WTC11 (cell line): ENCODE data around the gene LNX2. TPM values are rescaled to one million over a fixed set of nuclear protein-coding genes. Genes with fewer than 3 reads are reported as not detected.

Source experiments
- ATAC-seq: fragments of 200-7000 bp; cut with Tn5 transposase; 2 replicates; pipeline ENCODE4 v1.10.0; 2021; ENCODE audit warnings: mild to moderate bottlenecking, moderate library complexity
- CTCF ChIA-PET: fragments of 300-600 bp; sonication (Branson Sonifier 250); formaldehyde crosslinking; loops from one replicate; lab custom pipeline; 2021; ENCODE audit warnings: antibody characterized with exemption; lab: Charles Lee
- POLR2A ChIA-PET: fragments of 350-600 bp; sonication (Branson Sonifier 250); formaldehyde crosslinking; loops from one replicate; lab custom pipeline; 2021; ENCODE audit warnings: antibody characterized with exemption; lab: Charles Lee
- DNase-seq: peaks from one replicate; pipeline ENCODE4 v3.0.0; 2021; ENCODE audit warnings: low spot score
- H3K27ac Mint-ChIP-seq: 2 replicates; pipeline ENCODE4 v1.8.0; 2021; ENCODE audit warnings: mixed read lengths
- H3K27me3 Mint-ChIP-seq: 2 replicates; pipeline ENCODE4 v1.8.0; 2021; ENCODE audit warnings: low read depth, mild to moderate bottlenecking, moderate library complexity, mixed read lengths
- H3K36me3 Mint-ChIP-seq: 2 replicates; pipeline ENCODE4 v1.8.0; 2021; ENCODE audit warnings: mixed read lengths
- H3K4me1 Mint-ChIP-seq: 2 replicates; pipeline ENCODE4 v1.8.0; 2022; ENCODE audit warnings: mixed read lengths
- H3K4me3 Mint-ChIP-seq: 2 replicates; pipeline ENCODE4 v1.8.0; 2021; ENCODE audit warnings: mild to moderate bottlenecking, moderate library complexity, mixed read lengths
- H3K9me3 Mint-ChIP-seq: 2 replicates; pipeline ENCODE4 v1.8.0; 2021; ENCODE audit warnings: mixed read lengths
- CBFB ChIP-seq: sonication (generic); formaldehyde crosslinking; IDR thresholded peaks from 2 replicates; pipeline ENCODE4 v1.8.1; 2022; ENCODE audit warnings: mild to moderate bottlenecking, low read depth, missing genetic modification reagents
- E2F1 ChIP-seq: sonication (generic); formaldehyde crosslinking; IDR thresholded peaks from 2 replicates; pipeline ENCODE4 v1.8.0; 2022; ENCODE audit warnings: mild to moderate bottlenecking, missing genetic modification reagents
- ELF4 ChIP-seq: sonication (generic); formaldehyde crosslinking; IDR thresholded peaks from 2 replicates; pipeline ENCODE4 v1.8.1; 2022; ENCODE audit warnings: low read depth, mild to moderate bottlenecking, moderate library complexity, missing genetic modification reagents
- FOXP4 ChIP-seq: sonication (generic); formaldehyde crosslinking; IDR thresholded peaks from 2 replicates; pipeline ENCODE4 v1.8.0; 2022; ENCODE audit warnings: mild to moderate bottlenecking, missing genetic modification reagents
- GABPB1 ChIP-seq: sonication (generic); formaldehyde crosslinking; IDR thresholded peaks from 2 replicates; pipeline ENCODE4 v1.8.1; 2023; ENCODE audit warnings: mild to moderate bottlenecking, missing genetic modification reagents
- GTF2I ChIP-seq: fragments of 250-450 bp; sonication (Bioruptor Pico); conservative IDR thresholded peaks from 2 replicates; pipeline ENCODE4 v1.4.0; 2021; ENCODE audit warnings: mild to moderate bottlenecking
- MAX ChIP-seq: sonication (generic); formaldehyde crosslinking; IDR thresholded peaks from 2 replicates; pipeline ENCODE4 v1.8.0; 2022; ENCODE audit warnings: mild to moderate bottlenecking, missing genetic modification reagents
- MXD4 ChIP-seq: fragments of 250-450 bp; sonication (Bioruptor Pico); IDR thresholded peaks from 2 replicates; pipeline ENCODE4 v1.8.0; 2021; ENCODE audit warnings: mild to moderate bottlenecking, moderate library complexity, borderline replicate concordance
- NFATC4 ChIP-seq: fragments of 250-450 bp; sonication (Bioruptor Pico); IDR thresholded peaks from 2 replicates; pipeline ENCODE4 v1.9.0; 2021; ENCODE audit warnings: mild to moderate bottlenecking
- PRRX2 ChIP-seq: fragments of 250-450 bp; sonication (Bioruptor Pico); IDR thresholded peaks from 2 replicates; pipeline ENCODE4 v1.8.0; 2021; ENCODE audit warnings: mild to moderate bottlenecking
- SMAD3 ChIP-seq: sonication (generic); formaldehyde crosslinking; IDR thresholded peaks from 2 replicates; pipeline ENCODE4 v1.8.0; 2022; ENCODE audit warnings: missing genetic modification reagents, mild to moderate bottlenecking, borderline replicate concordance
- SMAD4 ChIP-seq: sonication (generic); formaldehyde crosslinking; IDR thresholded peaks from 2 replicates; pipeline ENCODE4 v1.8.0; 2022; ENCODE audit warnings: mild to moderate bottlenecking, missing genetic modification reagents
- STAT6 ChIP-seq: sonication (generic); formaldehyde crosslinking; conservative IDR thresholded peaks from 2 replicates; pipeline ENCODE4 v1.8.1; 2023; ENCODE audit warnings: mild to moderate bottlenecking, low read depth, missing genetic modification reagents, moderate library complexity
- TCF7 ChIP-seq: sonication (generic); formaldehyde crosslinking; IDR thresholded peaks from 2 replicates; pipeline ENCODE4 v1.8.0; 2022; ENCODE audit warnings: mild to moderate bottlenecking, low read depth, missing genetic modification reagents, moderate library complexity
- TEAD4 ChIP-seq: sonication (generic); formaldehyde crosslinking; IDR thresholded peaks from 2 replicates; pipeline ENCODE4 v1.8.0; 2022; ENCODE audit warnings: mild to moderate bottlenecking, missing genetic modification reagents
- TP53 ChIP-seq: sonication (generic); formaldehyde crosslinking; IDR thresholded peaks from 2 replicates; pipeline ENCODE4 v1.8.1; 2023; ENCODE audit warnings: mild to moderate bottlenecking, missing genetic modification reagents
- ZNF232 ChIP-seq: sonication (generic); formaldehyde crosslinking; IDR thresholded peaks from 2 replicates; pipeline ENCODE4 v1.8.0; 2022; ENCODE audit warnings: mild to moderate bottlenecking, missing genetic modification reagents
- ZNF263 ChIP-seq: sonication (generic); formaldehyde crosslinking; IDR thresholded peaks from 2 replicates; pipeline ENCODE4 v1.8.1; 2022; ENCODE audit warnings: low read depth, mild to moderate bottlenecking, moderate library complexity, missing genetic modification reagents
- ZNF416 ChIP-seq: fragments of 250-450 bp; sonication (Bioruptor Pico); IDR thresholded peaks from 2 replicates; pipeline ENCODE4 v1.9.0; 2021; ENCODE audit warnings: mild to moderate bottlenecking, inconsistent platforms
- ZNF425 ChIP-seq: fragments of 250-450 bp; sonication (Bioruptor Pico); conservative IDR thresholded peaks from 2 replicates; pipeline ENCODE4 v1.9.0; 2021; ENCODE audit warnings: mild to moderate bottlenecking
- ZNF671 ChIP-seq: fragments of 250-450 bp; sonication (Bioruptor Pico); IDR thresholded peaks from 2 replicates; pipeline ENCODE4 v1.8.0; 2021; ENCODE audit warnings: mild to moderate bottlenecking
- total RNA-seq: library from RNA; stranded (reverse); gene quantifications from 3 replicates; pipeline ENCODE4 v1.2.3, GENCODE V29; 2021

The LNX2 gene
- total RNA-seq, 1 experiment from 2014 or later = 10.1 TPM

- TF ChIP-seq SMAD3 (CRISPR knock-in tag) (no peak), ZNF232 (CRISPR knock-in tag) (no peak), TCF7 (CRISPR knock-in tag) (no peak), FOXP4 (CRISPR knock-in tag) (no peak), TEAD4 (CRISPR knock-in tag) (no peak), GABPB1 (CRISPR knock-in tag) (no peak)
These were observed 70.8 kb downstream of the LNX2 start (continued) for GRCh38 chr13:27549406-27549981.

- no peak overlapping the region for H3K4me3 Mint-ChIP-seq
- no peaks in the 10 kb centered on the region for H3K9me3 Mint-ChIP-seq
- ChIA-PET CTCF (interaction anchor here (2.2 kb wide), 1 partner anchor 9 kb away, joined by 13 read pairs; no protein-coding TSS in a partner anchor), POLR2A (no interaction called here)
- peaks cover 7% of the 10 kb centered on the region for H3K36me3 Mint-ChIP-seq
- peaks cover 11% of the 10 kb centered on the region for H3K4me1 Mint-ChIP-seq
- no peak overlapping the region for H3K27ac Mint-ChIP-seq
- no peaks in the 10 kb centered on the region for H3K27me3 Mint-ChIP-seq
- no peak for TF ChIP-seq PRRX2
- TF ChIP-seq CBFB (CRISPR knock-in tag) = no peak
- TF ChIP-seq NFATC4 (CRISPR knock-in tag) = no peak
- no peak for TF ChIP-seq ZNF232 (CRISPR knock-in tag)
- TF ChIP-seq TP53 (CRISPR knock-in tag) = no peak
- no peak for TF ChIP-seq STAT6 (CRISPR knock-in tag)
- no peak for TF ChIP-seq E2F1 (CRISPR knock-in tag)
- no peak for TF ChIP-seq GABPB1 (CRISPR knock-in tag)
- no peak for TF ChIP-seq MAX (CRISPR knock-in tag)
- no peak for TF ChIP-seq MXD4
- TF ChIP-seq SMAD4 = no peak
- no peak for TF ChIP-seq GTF2I
- TF ChIP-seq ZNF416 = no peak
- no peak for TF ChIP-seq ZNF425 (CRISPR knock-in tag)
- no peak for TF ChIP-seq ELF4 (CRISPR knock-in tag)
- TF ChIP-seq ZNF263 = no peak
- TF ChIP-seq ZNF671 (CRISPR knock-in tag) = no peak
- no peak for DNase-seq
- ATAC-seq = no peak
These were observed 78.1 kb downstream of the LNX2 start for GRCh38 chr13:27542220-27542619.
